IMR-90 (cell line): ENCODE data around the gene CTBP1. TPM values are rescaled to one million over a fixed set of nuclear protein-coding genes. Genes with fewer than 3 reads are reported as not detected.

Experiments used
- ATAC-seq: fragments of 200-7000 bp; cut with Tn5 transposase; 2 replicates; pipeline ENCODE4 v1.9.1; 2020; ENCODE audit warnings: low read depth, mild to moderate bottlenecking, moderate library complexity
- BruUV-seq: library from RNA; stranded (reverse); fragments of 400-500 nt; replicated peaks from 2 replicates; lab custom pipeline; 2021; lab: Mats Ljungman, UMichigan
- CTCF ChIA-PET: fragments of 300-600 bp; formaldehyde crosslinking; extraction: SDS; loops from one replicate; lab custom pipeline; 2021; ENCODE audit warnings: antibody characterized with exemption; lab: Yijun Ruan, JAX
- POLR2A ChIA-PET: fragments of 300-600 bp; sonication (Branson Sonifier 250); formaldehyde crosslinking; loops from one replicate; lab custom pipeline; 2022; ENCODE audit warnings: antibody characterized with exemption; ENCODE audit not compliant: unreplicated experiment; lab: Charles Lee
- DNase-seq: peaks from one replicate; pipeline ENCODE4 v3.0.0; 2013
- H2AFZ ChIP-seq: replicated peaks from 2 replicates; pipeline ENCODE3; 2013; ENCODE audit warnings: low read length, mild to moderate bottlenecking; ENCODE audit not compliant: poor library complexity
- H2AK5ac ChIP-seq: 2 replicates; pipeline ENCODE4 v1.6.1; 2013; ENCODE audit warnings: low read depth, low read length, inconsistent platforms
- H2AK9ac ChIP-seq: replicated peaks from 2 replicates; pipeline ENCODE3; 2013; ENCODE audit warnings: mild to moderate bottlenecking, low read depth, low read length, moderate library complexity; ENCODE audit not compliant: poor library complexity
- H2BK120ac ChIP-seq: 2 replicates; pipeline ENCODE4 v1.6.1; 2013; ENCODE audit warnings: low read depth, low read length, inconsistent platforms
- H2BK15ac ChIP-seq: 3 replicates; pipeline ENCODE4 v1.6.1; 2013; ENCODE audit warnings: low read depth, low read length, inconsistent platforms
- H2BK20ac ChIP-seq: 2 replicates; pipeline ENCODE4 v1.6.1; 2013; ENCODE audit warnings: low read depth, mild to moderate bottlenecking, inconsistent platforms, low read length, moderate library complexity
- H2BK5ac ChIP-seq: 2 replicates; pipeline ENCODE4 v1.6.1; 2013; ENCODE audit warnings: mild to moderate bottlenecking, low read depth, low read length, inconsistent platforms; ENCODE audit not compliant: poor library complexity, severe bottlenecking
- H3K14ac ChIP-seq: replicated peaks from 2 replicates; pipeline ENCODE4 v1.6.1; 2013; ENCODE audit warnings: low read depth, low read length, inconsistent platforms
- H3K18ac ChIP-seq: 2 replicates; pipeline ENCODE4 v1.6.1; 2013; ENCODE audit warnings: low read depth, low read length, control low read depth
- H3K23ac ChIP-seq: 2 replicates; pipeline ENCODE4 v1.6.1; 2013; ENCODE audit warnings: low read depth, low read length, inconsistent platforms
- H3K27ac ChIP-seq: 2 replicates; pipeline ENCODE4 v1.5.1; 2013; ENCODE audit warnings: mild to moderate bottlenecking, control low read depth, low read length; ENCODE audit not compliant: insufficient read depth
- H3K27me3 ChIP-seq: 2 replicates; pipeline ENCODE4 v1.6.1; 2013; ENCODE audit warnings: low read length; ENCODE audit not compliant: control insufficient read depth, insufficient read depth
- H3K36me3 ChIP-seq: 2 replicates; pipeline ENCODE4 v1.6.1; 2013; ENCODE audit warnings: low read length, mixed read lengths; ENCODE audit not compliant: control insufficient read depth, insufficient read depth
- H3K4ac ChIP-seq: 2 replicates; pipeline ENCODE4 v1.6.1; 2013; ENCODE audit warnings: low read depth, low read length, inconsistent platforms
- H3K4me1 ChIP-seq: 2 replicates; pipeline ENCODE4 v1.6.1; 2013; ENCODE audit warnings: low read length, mixed read lengths; ENCODE audit not compliant: control insufficient read depth, insufficient read depth
- H3K4me2 ChIP-seq: 2 replicates; pipeline ENCODE4 v1.6.1; 2013; ENCODE audit warnings: low read depth, mild to moderate bottlenecking, control low read depth, low read length, moderate library complexity
- H3K4me3 ChIP-seq: 2 replicates; pipeline ENCODE4 v1.5.1; 2013; ENCODE audit warnings: low read depth, mild to moderate bottlenecking, control low read depth, low read length, moderate library complexity; ENCODE audit not compliant: insufficient read depth
- H3K56ac ChIP-seq: 2 replicates; pipeline ENCODE4 v1.6.1; 2013; ENCODE audit warnings: low read length, inconsistent platforms; ENCODE audit not compliant: insufficient read depth; ENCODE audit errors: extremely low read depth
- H3K79me1 ChIP-seq, 2 experiments: 2 replicates each; pipeline ENCODE4 v1.6.1; 2013; ENCODE audit warnings: low read length in 2 of 2, inconsistent platforms in 1 of 2, low read depth in 1 of 2
- H3K9ac ChIP-seq: 2 replicates; pipeline ENCODE4 v1.6.1; 2013; ENCODE audit warnings: low read depth, low read length, control low read depth
- H3K9me1 ChIP-seq: 2 replicates; pipeline ENCODE4 v1.6.1; 2013; ENCODE audit warnings: low read length, inconsistent platforms; ENCODE audit not compliant: insufficient read depth
- H3K9me3 ChIP-seq: 2 replicates; pipeline ENCODE4 v1.6.1; 2013; ENCODE audit warnings: low read length; ENCODE audit not compliant: control insufficient read depth, insufficient read depth
- H4K20me1 ChIP-seq: 2 replicates; pipeline ENCODE4 v1.6.1; 2013; ENCODE audit warnings: low read length, inconsistent platforms; ENCODE audit not compliant: insufficient read depth
- H4K5ac ChIP-seq: 2 replicates; pipeline ENCODE4 v1.6.1; 2013; ENCODE audit warnings: mild to moderate bottlenecking, low read depth, low read length, control low read depth
- H4K8ac ChIP-seq, 2 experiments: 2 replicates each; pipeline ENCODE4 v1.6.1; 2013; ENCODE audit warnings: low read depth in 2 of 2, low read length in 2 of 2, control low read depth in 1 of 2, inconsistent platforms in 1 of 2
- H4K91ac ChIP-seq: 2 replicates; pipeline ENCODE4 v1.6.1; 2013; ENCODE audit warnings: low read depth, low read length, inconsistent platforms; ENCODE audit not compliant: insufficient read depth
- BHLHE40 ChIP-seq: fragments of 150-350 bp; IDR thresholded peaks from 2 replicates; pipeline ENCODE4 v1.6.1; 2016; ENCODE audit warnings: mild to moderate bottlenecking, low read depth, low read length
- CEBPB ChIP-seq: IDR thresholded peaks from 2 replicates; pipeline ENCODE4 v1.6.1; 2012; ENCODE audit warnings: low read depth, low read length, improper control_type of control experiment
- CHD1 ChIP-seq: IDR thresholded peaks from 2 replicates; pipeline ENCODE4 v1.6.1; 2012; ENCODE audit warnings: low read depth, low read length, improper control_type of control experiment
- ELK1 ChIP-seq: fragments of 150-350 bp; IDR thresholded peaks from 2 replicates; pipeline ENCODE4 v1.6.1; 2016; ENCODE audit warnings: low read depth, mild to moderate bottlenecking, low read length, moderate library complexity, borderline replicate concordance
- FOS ChIP-seq: fragments of 150-350 bp; IDR thresholded peaks from 2 replicates; pipeline ENCODE4 v1.6.1; 2016; ENCODE audit warnings: low read depth, low read length
- MAFK ChIP-seq: IDR thresholded peaks from 2 replicates; pipeline ENCODE4 v1.6.1; 2012; ENCODE audit warnings: low read depth, low read length, improper control_type of control experiment
- MAZ ChIP-seq: IDR thresholded peaks from 2 replicates; pipeline ENCODE4 v1.6.1; 2012; ENCODE audit warnings: low read depth, mild to moderate bottlenecking, low read length, improper control_type of control experiment, moderate library complexity, borderline replicate concordance
- MXI1 ChIP-seq: IDR thresholded peaks from 2 replicates; pipeline ENCODE4 v1.6.1; 2012; ENCODE audit warnings: low read depth, mild to moderate bottlenecking, low read length, moderate library complexity, borderline replicate concordance
- NFE2L2 ChIP-seq: fragments of 150-350 bp; IDR thresholded peaks from 2 replicates; pipeline ENCODE4 v1.6.1; 2016; ENCODE audit warnings: low read depth, mild to moderate bottlenecking, low read length
- POLR2A ChIP-seq: IDR thresholded peaks from 2 replicates; pipeline ENCODE4 v1.6.1; 2012; ENCODE audit warnings: mild to moderate bottlenecking, low read depth, low read length
- RAD21 ChIP-seq: IDR thresholded peaks from 2 replicates; pipeline ENCODE4 v1.6.1; 2012; ENCODE audit warnings: low read length, improper control_type of control experiment
- RCOR1 ChIP-seq: IDR thresholded peaks from 2 replicates; pipeline ENCODE4 v1.6.1; 2012; ENCODE audit warnings: mild to moderate bottlenecking, low read length, improper control_type of control experiment; ENCODE audit not compliant: insufficient replicate concordance
- RFX5 ChIP-seq: IDR thresholded peaks from 2 replicates; pipeline ENCODE4 v1.8.0; 2012; ENCODE audit warnings: low read depth, mild to moderate bottlenecking, low read length, moderate library complexity
- SMC3 ChIP-seq: fragments of 150-350 bp; IDR thresholded peaks from 2 replicates; pipeline ENCODE4 v1.6.1; 2016; ENCODE audit warnings: low read depth, mild to moderate bottlenecking, antibody characterized with exemption, low read length, moderate library complexity
- WGBS, 2 experiments: methylation state at CpG; one replicate each; pipeline versions ENCODE4 v1.1.5 to v1.1.7; 2013; ENCODE audit warnings: missing lambda C conversion rate in 2 of 2; ENCODE audit not compliant: insufficient read length in 1 of 2; ENCODE audit errors: extremely low coverage in 2 of 2; 5-methylcytosine and 5-hydroxymethylcytosine counted together
- dilution Hi-C: fragments of 300-500 bp; cut with HindIII; formaldehyde crosslinking; loops from one replicate; pipeline ENCODE4 v1.14.3; 2018; ENCODE audit warnings: low sequenced_read_pairs; ENCODE audit not compliant: unreplicated experiment
- in situ Hi-C: fragments of 300-500 bp; cut with MboI; formaldehyde crosslinking; loops from 3 replicates; pipeline ENCODE4 v1.14.3; 2019; ENCODE audit warnings: low sequenced_read_pairs, inconsistent platforms, mixed read lengths
- intact Hi-C: fragments of 100-400 bp; cut with micrococcal nuclease; formaldehyde crosslinking; loops from 2 replicates; pipeline ENCODE4 v1.10.0; 2022
- polyA plus RNA-seq, 3 experiments: library from polyadenylated mRNA; depleted of rRNA; stranded (reverse); fragments of >200 nt; gene quantifications; 2 replicates each; pipeline ENCODE4 v1.2.3, GENCODE V29; 2012; ENCODE audit warnings: low replicate concordance in 1 of 3
- total RNA-seq: library from RNA; depleted of rRNA; stranded (reverse); fragments of >200 nt; gene quantifications from 2 replicates; pipeline ENCODE4 v1.2.3, GENCODE V29; 2012
- TF ChIP-seq, protein P1 (sequence below): fragments of 150-350 bp; IDR thresholded peaks from 2 replicates; pipeline ENCODE4 v1.6.1; 2017; ENCODE audit warnings: mild to moderate bottlenecking, antibody characterized with exemption, low read length, low read depth
- TF ChIP-seq, protein P2 (sequence below): conservative IDR thresholded peaks from 2 replicates; pipeline ENCODE4 v1.5.1; 2012; ENCODE audit warnings: mild to moderate bottlenecking, low read depth, low read length, improper control_type of control experiment

CTBP1 gene
- total and polyA plus RNA-seq, 2 of the 4 experiments (the other 2 are of a cell fraction): 147 to 212 TPM

DNA sequence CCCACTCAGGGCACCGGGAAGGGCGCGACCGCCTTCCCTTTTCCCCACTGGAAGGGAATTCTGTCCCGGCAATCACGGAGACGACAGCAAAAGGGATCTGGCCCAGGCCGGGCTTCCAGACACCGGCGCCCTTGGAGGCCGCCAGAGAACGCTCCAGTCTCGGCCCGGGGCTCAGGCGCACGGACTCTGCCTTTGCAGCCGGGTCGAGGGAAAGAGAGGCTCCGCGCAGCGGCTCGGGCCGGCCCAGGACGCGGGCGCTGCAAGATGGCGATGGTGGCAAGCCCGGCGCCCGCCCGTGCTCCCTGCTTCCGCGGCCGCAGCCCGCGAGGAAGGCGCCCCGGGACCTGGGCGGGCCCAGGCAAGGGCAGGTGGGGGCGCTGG is 1.1 kb downstream of the CTBP1 start:
- Histone ChIP-seq H3K14ac (peak overlapping the region; percentile 100), H3K9me1 (peaks cover 28% of the 10 kb centered on the region), H3K23ac (peak overlapping the region; percentile 99), H4K8ac (peak overlapping the region; percentile 95 to 97), H3K4me1 (peaks cover 19% of the 10 kb centered on the region), H2BK20ac (no peak overlapping the region), H2AK9ac (peak overlapping the region; percentile 100), H2BK120ac (peak overlapping the region; percentile 78), H3K9ac (peak overlapping the region; percentile 98), H3K4me2 (peak overlapping the region; percentile 97), H3K4ac (peak overlapping the region; percentile 98), H2AK5ac (peak overlapping the region; percentile 99), H3K27ac (peak overlapping the region; percentile 97), H4K5ac (peak overlapping the region; percentile 88), H3K9me3 (peaks cover 11% of the 10 kb centered on the region), H2BK15ac (no peak overlapping the region), H4K20me1 (peaks cover 46% of the 10 kb centered on the region), H2BK5ac (peak overlapping the region; percentile 92), H3K4me3 (peak overlapping the region; percentile 90), H4K91ac (peak overlapping the region; percentile 98), H3K27me3 (no peaks in the 10 kb centered on the region), H3K18ac (peak overlapping the region; percentile 58; the same call in 1 of the 2 replicates), H3K36me3 (peaks cover 18% of the 10 kb centered on the region), H2AFZ (peak overlapping the region; percentile 86), H3K56ac (peak overlapping the region; percentile 97), H3K79me1 (peaks cover 22 to 58% of the 10 kb centered on the region in 2 experiments)
- dilution Hi-C loops: no loop called here
- DNase-seq: no peak
- ChIA-PET CTCF (no interaction called here), POLR2A (interaction anchor here (0.7 to 1.0 kb wide), 2 partner anchors 76 to 99 kb away, joined by 3 to 4 read pairs; partner anchors contain the start of genes SPON2 and UVSSA)
- peak; percentile 25 for ATAC-seq
- intact Hi-C loops: loop anchor here (1.0 kb wide), 1 partner anchor 81 kb away; no protein-coding TSS in a partner anchor
- 0% methylated on average over 13 of the region's 40 CpGs; no CpG with 5 or more reads in 1 of the 2 experiments for WGBS, 2 experiments
- no TSS peak for BruUV-seq
- TF ChIP-seq RAD21: no peak
- TF ChIP-seq RCOR1: no peak
- TF ChIP-seq CEBPB: no peak
- no peak for TF ChIP-seq MXI1
- TF ChIP-seq, protein P1, sequence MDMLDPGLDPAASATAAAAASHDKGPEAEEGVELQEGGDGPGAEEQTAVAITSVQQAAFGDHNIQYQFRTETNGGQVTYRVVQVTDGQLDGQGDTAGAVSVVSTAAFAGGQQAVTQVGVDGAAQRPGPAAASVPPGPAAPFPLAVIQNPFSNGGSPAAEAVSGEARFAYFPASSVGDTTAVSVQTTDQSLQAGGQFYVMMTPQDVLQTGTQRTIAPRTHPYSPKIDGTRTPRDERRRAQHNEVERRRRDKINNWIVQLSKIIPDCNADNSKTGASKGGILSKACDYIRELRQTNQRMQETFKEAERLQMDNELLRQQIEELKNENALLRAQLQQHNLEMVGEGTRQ: no peak
- no peak for TF ChIP-seq SMC3
- no peak for TF ChIP-seq POLR2A
- TF ChIP-seq MAFK: no peak
- TF ChIP-seq, protein P2, sequence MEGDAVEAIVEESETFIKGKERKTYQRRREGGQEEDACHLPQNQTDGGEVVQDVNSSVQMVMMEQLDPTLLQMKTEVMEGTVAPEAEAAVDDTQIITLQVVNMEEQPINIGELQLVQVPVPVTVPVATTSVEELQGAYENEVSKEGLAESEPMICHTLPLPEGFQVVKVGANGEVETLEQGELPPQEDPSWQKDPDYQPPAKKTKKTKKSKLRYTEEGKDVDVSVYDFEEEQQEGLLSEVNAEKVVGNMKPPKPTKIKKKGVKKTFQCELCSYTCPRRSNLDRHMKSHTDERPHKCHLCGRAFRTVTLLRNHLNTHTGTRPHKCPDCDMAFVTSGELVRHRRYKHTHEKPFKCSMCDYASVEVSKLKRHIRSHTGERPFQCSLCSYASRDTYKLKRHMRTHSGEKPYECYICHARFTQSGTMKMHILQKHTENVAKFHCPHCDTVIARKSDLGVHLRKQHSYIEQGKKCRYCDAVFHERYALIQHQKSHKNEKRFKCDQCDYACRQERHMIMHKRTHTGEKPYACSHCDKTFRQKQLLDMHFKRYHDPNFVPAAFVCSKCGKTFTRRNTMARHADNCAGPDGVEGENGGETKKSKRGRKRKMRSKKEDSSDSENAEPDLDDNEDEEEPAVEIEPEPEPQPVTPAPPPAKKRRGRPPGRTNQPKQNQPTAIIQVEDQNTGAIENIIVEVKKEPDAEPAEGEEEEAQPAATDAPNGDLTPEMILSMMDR: no peak
- no peak for TF ChIP-seq RFX5
- no peak for TF ChIP-seq BHLHE40
- no peak for TF ChIP-seq ELK1
- TF ChIP-seq FOS: no peak
- TF ChIP-seq MAZ: no peak
- TF ChIP-seq CHD1: no peak
- no peak for TF ChIP-seq NFE2L2
- in situ Hi-C loops: no loop called here
